Jurkat, Clone E6-1 (cell line): ENCODE data around the gene AGBL5.
"Not testable (repeated sequence)": the region's sequence is repeated elsewhere in the genome, so short reads cannot be mapped to it uniquely, and the experiment has no call there.

Source experiments
- DNase-seq: peaks from one replicate; pipeline ENCODE4 v3.0.0-alpha.2; 2011; ENCODE audit warnings: low read depth, low spot score
- H3K4me3 ChIP-seq: 2 replicates; pipeline ENCODE4 v1.5.1; 2011; ENCODE audit warnings: mild to moderate bottlenecking, low read length, control low read depth, moderate library complexity

AGBL5 gene

GRCh38 chr2:27071990-27072830 lies 20.7 kb downstream of the AGBL5 start:
- DNase-seq: no peak

GRCh38 chr2:27072920-27073319 lies 21.5 kb downstream of the AGBL5 start:
- H3K4me3 ChIP-seq: no peak overlapping the region

More at GRCh38 chr2:27071990-27072830, 20.7 kb downstream of the AGBL5 start:
- H3K4me3 ChIP-seq: peak overlapping the region; percentile 97

GRCh38 chr2:27073782-27074181 lies 22.3 kb downstream of the AGBL5 start:
- no peak for DNase-seq
- H3K4me3 ChIP-seq: no peak overlapping the region

More at GRCh38 chr2:27072920-27073319, 21.5 kb downstream of the AGBL5 start:
- no peak for DNase-seq

- peak; percentile 85 for DNase-seq
- peak overlapping the region; percentile 2; the same call in 1 of the 2 replicates for H3K4me3 ChIP-seq
Measured at GRCh38 chr2:27074738-27075565, 23.5 kb downstream of the AGBL5 start.

- not testable (repeated sequence) for H3K4me3 ChIP-seq, DNase-seq
Measured at GRCh38 chr2:27075566-27075871, 24.1 kb downstream of the AGBL5 start.

GRCh38 chr2:27076323-27076722 lies 24.9 kb downstream of the AGBL5 start:
- no peak overlapping the region for H3K4me3 ChIP-seq
- no peak for DNase-seq

GRCh38 chr2:27077231-27077630 lies 25.8 kb downstream of the AGBL5 start:
- no peak overlapping the region for H3K4me3 ChIP-seq
- no peak for DNase-seq

- H3K4me3 ChIP-seq: no peak within 1 kb of the TSS
- DNase-seq: no peak
Measured at GRCh38 chr2:27078267-27079194, 27.1 kb downstream of the AGBL5 start, which contains the start of gene EMILIN1. Gene EMILIN1, plus strand, starts transcription at chr2:27078615. Its CDS starts 451 bp downstream, at chr2:27079066.

- DNase-seq: no peak
- no peak overlapping the region for H3K4me3 ChIP-seq
Measured at GRCh38 chr2:27079233-27080139, 28.0 kb downstream of the AGBL5 start.

GRCh38 chr2:27080140-27080469 lies 28.6 kb downstream of the AGBL5 start:
- no peak for DNase-seq
- no peak overlapping the region for H3K4me3 ChIP-seq

- no peak overlapping the region for H3K4me3 ChIP-seq
- DNase-seq: no peak
Measured at GRCh38 chr2:27080603-27080936, 29.1 kb downstream of the AGBL5 start.

- no peak for DNase-seq
- H3K4me3 ChIP-seq: peak overlapping the region; percentile 47
Measured at GRCh38 chr2:27081984-27082772, 30.7 kb downstream of the AGBL5 start.

GRCh38 chr2:27082773-27083409 lies 31.4 kb downstream of the AGBL5 start:
- DNase-seq: no peak
- H3K4me3 ChIP-seq: no peak overlapping the region

- DNase-seq: no peak
- H3K4me3 ChIP-seq: no peak overlapping the region
Measured at GRCh38 chr2:27083410-27084296, 32.2 kb downstream of the AGBL5 start.

- no peak overlapping the region for H3K4me3 ChIP-seq
- DNase-seq: no peak
Measured at GRCh38 chr2:27084297-27085061, 33.0 kb downstream of the AGBL5 start.
